NCI-H82 treated with DMSO at 0.1 percent for 48 hours (cell line): Measurements from ENCODE around the gene LYST.
A peak's percentile ranks its signal among the peaks of the same experiment; 100 is the strongest.
"Not testable (repeated sequence)": the region's sequence is repeated elsewhere in the genome, so short reads cannot be mapped to it uniquely, and the experiment has no call there.

Experiments used
- DNase-seq: peaks from one replicate; lab custom pipeline; 2025; ENCODE audit not compliant: unreplicated experiment; lab: John Stamatoyannopoulos, UW

Gene LYST

GRCh38 chr1:235766794-235767285 is 99.9 kb downstream of the LYST start:
- peak; percentile 49 for DNase-seq

GRCh38 chr1:235763962-235764361 is 102.7 kb downstream of the LYST start:
- DNase-seq: no peak

GRCh38 chr1:235759336-235759735 is 107.4 kb downstream of the LYST start:
- DNase-seq: peak; percentile 89

- peak; percentile 89 for DNase-seq
Measured at GRCh38 chr1:235758931-235759330, 107.8 kb downstream of the LYST start.

GRCh38 chr1:235757587-235758096 is 109.1 kb downstream of the LYST start:
- no peak for DNase-seq

GRCh38 chr1:235754186-235754585 is 112.5 kb downstream of the LYST start:
- not testable (repeated sequence) for DNase-seq

GRCh38 chr1:235749755-235750300 is 116.9 kb downstream of the LYST start:
- DNase-seq: no peak

- no peak for DNase-seq
Measured at GRCh38 chr1:235748747-235749146, 118.0 kb downstream of the LYST start.

GRCh38 chr1:235746245-235746644 is 120.5 kb downstream of the LYST start:
- DNase-seq: peak; percentile 28

- DNase-seq: peak; percentile 41
Measured at GRCh38 chr1:235745503-235746136, 121.1 kb downstream of the LYST start.

GRCh38 chr1:235742914-235743599 is 123.6 kb downstream of the LYST start:
- DNase-seq: no peak

GRCh38 chr1:235741294-235741693 is 125.4 kb downstream of the LYST start:
- DNase-seq: no peak

GRCh38 chr1:235739631-235740030 is 127.1 kb downstream of the LYST start:
- DNase-seq: no peak

- DNase-seq: no peak
Measured at GRCh38 chr1:235739124-235739523, 127.6 kb downstream of the LYST start.

GRCh38 chr1:235737751-235738150 is 129.0 kb downstream of the LYST start:
- DNase-seq: no peak

GRCh38 chr1:235736263-235736662 is 130.4 kb downstream of the LYST start:
- no peak for DNase-seq

GRCh38 chr1:235735621-235736020 is 131.1 kb downstream of the LYST start:
- DNase-seq: no peak

GRCh38 chr1:235734335-235734734 is 132.4 kb downstream of the LYST start:
- DNase-seq: no peak

- no peak for DNase-seq
Measured at GRCh38 chr1:235730007-235730406, 136.7 kb downstream of the LYST start.

- no peak for DNase-seq
Measured at GRCh38 chr1:235726557-235726956, 140.1 kb downstream of the LYST start.

- DNase-seq: no peak
Measured at GRCh38 chr1:235725434-235725833, 141.3 kb downstream of the LYST start.

GRCh38 chr1:235724730-235725129 is 142.0 kb downstream of the LYST start:
- no peak for DNase-seq
